ENCODE results near the gene DICER1. TPM values are rescaled to one million over a fixed set of nuclear protein-coding genes. Genes with fewer than 3 reads are reported as not detected.

Gene DICER1
- total and polyA plus RNA-seq, 2 experiments from 2014 or later: 21.4 to 59.2 TPM

GRCh38 chr14:95125915-95126314 is 31.4 kb downstream of the DICER1 start (continued):
- TF ChIP-seq ZNF462 (CRISPR knock-in tag; IDR thresholded peaks at IDR 0.05) (no peak), JUNB (IDR thresholded peaks at IDR 0.05; ENCODE audit: unreplicated experiment) (no peak), CTCF (conservative IDR thresholded peaks at IDR 0.05; ENCODE audit: low read depth in 2 of 2) (no peak), REST (IDR thresholded peaks at IDR 0.05; ENCODE audit: unreplicated experiment) (no peak)
